ENCODE results near the gene TBC1D14.
"Not testable (repeated sequence)": the region's sequence is repeated elsewhere in the genome, so short reads cannot be mapped to it uniquely, and the experiment has no call there.

DNA sequence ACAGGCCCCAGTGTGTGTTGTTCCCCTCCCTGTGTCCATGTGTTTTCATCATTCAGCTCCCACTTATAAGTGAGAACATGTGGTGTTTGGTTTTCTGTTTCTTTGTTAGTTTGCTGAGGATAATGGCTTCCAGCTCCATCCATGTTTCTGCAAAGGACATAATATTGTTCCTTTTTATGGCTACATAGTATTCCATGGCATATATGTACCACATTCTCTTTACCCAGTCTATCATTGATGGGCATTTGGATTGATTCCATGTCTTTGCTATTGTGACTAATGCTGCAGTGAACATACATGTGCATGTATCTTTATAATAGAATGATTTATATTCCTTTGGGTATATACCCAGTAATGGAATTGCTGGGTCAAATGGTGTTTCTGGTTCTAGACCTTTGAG, 169.9 kb downstream of the TBC1D14 start:
- TF ChIP-seq, protein P1, sequence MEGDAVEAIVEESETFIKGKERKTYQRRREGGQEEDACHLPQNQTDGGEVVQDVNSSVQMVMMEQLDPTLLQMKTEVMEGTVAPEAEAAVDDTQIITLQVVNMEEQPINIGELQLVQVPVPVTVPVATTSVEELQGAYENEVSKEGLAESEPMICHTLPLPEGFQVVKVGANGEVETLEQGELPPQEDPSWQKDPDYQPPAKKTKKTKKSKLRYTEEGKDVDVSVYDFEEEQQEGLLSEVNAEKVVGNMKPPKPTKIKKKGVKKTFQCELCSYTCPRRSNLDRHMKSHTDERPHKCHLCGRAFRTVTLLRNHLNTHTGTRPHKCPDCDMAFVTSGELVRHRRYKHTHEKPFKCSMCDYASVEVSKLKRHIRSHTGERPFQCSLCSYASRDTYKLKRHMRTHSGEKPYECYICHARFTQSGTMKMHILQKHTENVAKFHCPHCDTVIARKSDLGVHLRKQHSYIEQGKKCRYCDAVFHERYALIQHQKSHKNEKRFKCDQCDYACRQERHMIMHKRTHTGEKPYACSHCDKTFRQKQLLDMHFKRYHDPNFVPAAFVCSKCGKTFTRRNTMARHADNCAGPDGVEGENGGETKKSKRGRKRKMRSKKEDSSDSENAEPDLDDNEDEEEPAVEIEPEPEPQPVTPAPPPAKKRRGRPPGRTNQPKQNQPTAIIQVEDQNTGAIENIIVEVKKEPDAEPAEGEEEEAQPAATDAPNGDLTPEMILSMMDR (IDR thresholded peaks at IDR 0.05; ENCODE audit: low read depth, low read length): not testable (repeated sequence)
- not testable (repeated sequence) for TF ChIP-seq EZH2phosphoT487 (IDR thresholded peaks at IDR 0.05; ENCODE audit: low read depth)
